Activated naive CD4-positive, alpha-beta T cell treated with anti-CD3 and anti-CD28 coated beads, Interleukin-2, amount 50 U/mL, for 24 hours (primary cell): ENCODE data around the gene SUDS3.
A peak's percentile ranks its signal among the peaks of the same experiment; 100 is the strongest.

Source experiments
- H3K27ac Mint-ChIP-seq: one replicate; pipeline ENCODE4 v1.8.0; 2021; ENCODE audit warnings: mild to moderate bottlenecking, mixed read lengths
- H3K27me3 Mint-ChIP-seq: one replicate; pipeline ENCODE4 v1.8.0; 2021; ENCODE audit warnings: mixed read lengths
- H3K36me3 Mint-ChIP-seq: one replicate; pipeline ENCODE4 v1.8.0; 2021; ENCODE audit warnings: mixed read lengths
- H3K4me1 Mint-ChIP-seq: one replicate; pipeline ENCODE4 v1.8.0; 2021; ENCODE audit warnings: mixed read lengths
- H3K4me3 Mint-ChIP-seq: one replicate; pipeline ENCODE4 v1.8.0; 2021; ENCODE audit warnings: mild to moderate bottlenecking, mixed read lengths
- H3K9me3 Mint-ChIP-seq: one replicate; pipeline ENCODE4 v1.8.0; 2021; ENCODE audit warnings: mixed read lengths

The SUDS3 gene

GRCh38 chr12:118371321-118372282 is 4.8 kb upstream of the SUDS3 start:
- no peak overlapping the region for H3K27ac Mint-ChIP-seq

GRCh38 chr12:118372541-118373495 is 3.5 kb upstream of the SUDS3 start, which contains the start of gene TAOK3:
Gene TAOK3 (minus strand): TSS chr12:118372907. CDS start chr12:118255567, 117,340 bp downstream.
- peak within 1 kb of the TSS; percentile 84 for H3K27ac Mint-ChIP-seq
- peaks cover 53% of the 10 kb centered on the region for H3K4me1 Mint-ChIP-seq
- H3K9me3 Mint-ChIP-seq, result no peaks in the 10 kb centered on the region
- H3K36me3 Mint-ChIP-seq, result no peaks in the 10 kb centered on the region
- H3K4me3 Mint-ChIP-seq, result peak within 1 kb of the TSS; percentile 92
- H3K27me3 Mint-ChIP-seq, result no peaks in the 10 kb centered on the region

More at GRCh38 chr12:118371321-118372282, 4.8 kb upstream of the SUDS3 start:
- H3K27me3 Mint-ChIP-seq, result no peaks in the 10 kb centered on the region
- peaks cover 48% of the 10 kb centered on the region for H3K4me1 Mint-ChIP-seq
- no peaks in the 10 kb centered on the region for H3K9me3 Mint-ChIP-seq
- H3K4me3 Mint-ChIP-seq, result peak overlapping the region; percentile 92
- no peaks in the 10 kb centered on the region for H3K36me3 Mint-ChIP-seq

GRCh38 chr12:118373616-118374015 is 2.7 kb upstream of the SUDS3 start:
- Mint-ChIP-seq H3K27me3 (no peaks in the 10 kb centered on the region), H3K4me1 (peaks cover 57% of the 10 kb centered on the region), H3K36me3 (no peaks in the 10 kb centered on the region), H3K4me3 (peak overlapping the region; percentile 92), H3K27ac (no peak overlapping the region), H3K9me3 (no peaks in the 10 kb centered on the region)

- Mint-ChIP-seq H3K27ac (peak overlapping the region; percentile 62), H3K9me3 (no peaks in the 10 kb centered on the region), H3K27me3 (no peaks in the 10 kb centered on the region), H3K36me3 (no peaks in the 10 kb centered on the region), H3K4me1 (peaks cover 55% of the 10 kb centered on the region), H3K4me3 (peak overlapping the region; percentile 92)
Measured at GRCh38 chr12:118374126-118374725, 2.1 kb upstream of the SUDS3 start.

- H3K4me3 Mint-ChIP-seq, result peak overlapping the region; percentile 85
- H3K36me3 Mint-ChIP-seq, result no peaks in the 10 kb centered on the region
- H3K27ac Mint-ChIP-seq, result peak overlapping the region; percentile 68
- H3K27me3 Mint-ChIP-seq, result no peaks in the 10 kb centered on the region
- H3K4me1 Mint-ChIP-seq, result peaks cover 50% of the 10 kb centered on the region
- H3K9me3 Mint-ChIP-seq, result no peaks in the 10 kb centered on the region
Measured at GRCh38 chr12:118374909-118375308, 1.4 kb upstream of the SUDS3 start.

GRCh38 chr12:118375348-118375747 is 1.0 kb upstream of the SUDS3 start:
- no peaks in the 10 kb centered on the region for H3K9me3 Mint-ChIP-seq
- H3K4me3 Mint-ChIP-seq, result peak overlapping the region; percentile 85
- peak overlapping the region; percentile 100 for H3K27ac Mint-ChIP-seq
- H3K4me1 Mint-ChIP-seq, result peaks cover 46% of the 10 kb centered on the region
- no peaks in the 10 kb centered on the region for H3K27me3 Mint-ChIP-seq
- H3K36me3 Mint-ChIP-seq, result no peaks in the 10 kb centered on the region

- Mint-ChIP-seq H3K9me3 (no peaks in the 10 kb centered on the region), H3K4me3 (peak overlapping the region; percentile 85), H3K4me1 (peaks cover 38% of the 10 kb centered on the region), H3K36me3 (peaks cover 3% of the 10 kb centered on the region), H3K27ac (peak overlapping the region; percentile 98), H3K27me3 (no peaks in the 10 kb centered on the region)
Measured at GRCh38 chr12:118377021-118377883, 897 bp downstream of the SUDS3 start.

GRCh38 chr12:118377884-118378470 is 1.6 kb downstream of the SUDS3 start:
- Mint-ChIP-seq H3K4me1 (peaks cover 38% of the 10 kb centered on the region), H3K27ac (peak overlapping the region; percentile 66), H3K27me3 (no peaks in the 10 kb centered on the region), H3K4me3 (peak overlapping the region; percentile 85), H3K9me3 (no peaks in the 10 kb centered on the region), H3K36me3 (peaks cover 3% of the 10 kb centered on the region)

GRCh38 chr12:118391424-118391823 is 15.1 kb downstream of the SUDS3 start:
- Mint-ChIP-seq H3K27ac (no peak overlapping the region), H3K27me3 (no peaks in the 10 kb centered on the region), H3K9me3 (no peaks in the 10 kb centered on the region), H3K36me3 (peaks cover 17% of the 10 kb centered on the region), H3K4me3 (no peak overlapping the region), H3K4me1 (no peaks in the 10 kb centered on the region)

GRCh38 chr12:118391836-118392235 is 15.5 kb downstream of the SUDS3 start:
- no peaks in the 10 kb centered on the region for H3K9me3 Mint-ChIP-seq
- no peak overlapping the region for H3K4me3 Mint-ChIP-seq
- no peak overlapping the region for H3K27ac Mint-ChIP-seq
- no peaks in the 10 kb centered on the region for H3K4me1 Mint-ChIP-seq
- H3K36me3 Mint-ChIP-seq, result peaks cover 17% of the 10 kb centered on the region
- H3K27me3 Mint-ChIP-seq, result no peaks in the 10 kb centered on the region

GRCh38 chr12:118397708-118398440 is 21.5 kb downstream of the SUDS3 start:
- Mint-ChIP-seq H3K4me1 (no peaks in the 10 kb centered on the region), H3K4me3 (no peak overlapping the region), H3K27ac (no peak overlapping the region), H3K9me3 (no peaks in the 10 kb centered on the region), H3K27me3 (no peaks in the 10 kb centered on the region), H3K36me3 (peaks cover 15% of the 10 kb centered on the region)

GRCh38 chr12:118398524-118398923 is 22.2 kb downstream of the SUDS3 start:
- Mint-ChIP-seq H3K36me3 (peaks cover 13% of the 10 kb centered on the region), H3K4me3 (no peak overlapping the region), H3K27ac (no peak overlapping the region), H3K9me3 (no peaks in the 10 kb centered on the region), H3K27me3 (no peaks in the 10 kb centered on the region), H3K4me1 (no peaks in the 10 kb centered on the region)

GRCh38 chr12:118398940-118399339 is 22.6 kb downstream of the SUDS3 start:
- Mint-ChIP-seq H3K4me3 (no peak overlapping the region), H3K27ac (no peak overlapping the region), H3K27me3 (no peaks in the 10 kb centered on the region), H3K9me3 (no peaks in the 10 kb centered on the region), H3K4me1 (no peaks in the 10 kb centered on the region), H3K36me3 (peaks cover 13% of the 10 kb centered on the region)

GRCh38 chr12:118402251-118402650 is 25.9 kb downstream of the SUDS3 start:
- H3K36me3 Mint-ChIP-seq, result peaks cover 11% of the 10 kb centered on the region
- no peak overlapping the region for H3K4me3 Mint-ChIP-seq
- H3K27me3 Mint-ChIP-seq, result no peaks in the 10 kb centered on the region
- H3K9me3 Mint-ChIP-seq, result no peaks in the 10 kb centered on the region
- H3K4me1 Mint-ChIP-seq, result no peaks in the 10 kb centered on the region
- no peak overlapping the region for H3K27ac Mint-ChIP-seq
